Liver (tissue), 3 donors: ENCODE data around the gene KRTAP10-6.

Experiments used
- CTCF ChIP-seq: fragments of 150-350 bp; IDR thresholded peaks from 2 replicates; pipeline ENCODE4 v1.5.1; 2017; ENCODE audit warnings: improper control_type of control experiment, low read depth, low read length; ENCODE audit not compliant: missing input control
- FOXA1 ChIP-seq: IDR thresholded peaks from 2 replicates; pipeline ENCODE4 v1.6.1; 2016; ENCODE audit warnings: antibody characterized with exemption
- JUND ChIP-seq, 2 donors: IDR thresholded peaks; 2 replicates each; pipeline ENCODE4 v1.6.1; 2016; ENCODE audit warnings: antibody characterized with exemption in 2 of 2
- RAD21 ChIP-seq, 2 donors: IDR thresholded peaks; 2 replicates each; pipeline ENCODE4 v1.6.1; 2016; ENCODE audit warnings: antibody characterized with exemption in 2 of 2, mild to moderate bottlenecking in 2 of 2
- REST ChIP-seq: IDR thresholded peaks from 2 replicates; pipeline ENCODE4 v1.6.1; 2016; ENCODE audit warnings: antibody characterized with exemption, mild to moderate bottlenecking
- RXRA ChIP-seq, 2 donors: IDR thresholded peaks; 2 replicates each; pipeline ENCODE4 v1.6.1; 2017 to 2018; ENCODE audit warnings: antibody characterized with exemption in 2 of 2, mild to moderate bottlenecking in 1 of 2
- SP1 ChIP-seq: IDR thresholded peaks from 2 replicates; pipeline ENCODE4 v1.6.1; 2018; ENCODE audit warnings: antibody characterized with exemption, mild to moderate bottlenecking
- YY1 ChIP-seq: IDR thresholded peaks from 2 replicates; pipeline ENCODE4 v1.6.1; 2016; ENCODE audit warnings: antibody characterized with exemption, mild to moderate bottlenecking
- donor health status: healthy.
- donor health status: healthy.

GRCh38 chr21:44617071-44617501 is 24.8 kb upstream of the KRTAP10-6 start:
- TF ChIP-seq CTCF (no peak), JUND (IDR thresholded peaks at IDR 0.05) (no peak), RAD21 (IDR thresholded peaks at IDR 0.05) (no peak), YY1 (no peak), FOXA1 (no peak), REST (no peak), RXRA (IDR thresholded peaks at IDR 0.05) (no peak), SP1 (no peak)
